Small intestine (tissue), 16 donors: ENCODE data around the gene NDEL1. TPM values are rescaled to one million over a fixed set of nuclear protein-coding genes. Genes with fewer than 3 reads are reported as not detected.

Source experiments
- DNase-seq, 2 donors: peaks; one replicate each; pipeline versions ENCODE4 v3.0.0 to v3.0.0-alpha.2; 2013
- FAIRE-seq: peaks from 2 replicates; lab custom pipeline; 2012; peaks lifted over from hg19 to GRCh38; lab: Jason Lieb, UNC
- H3K27ac ChIP-seq, 3 donors: one replicate each; pipeline ENCODE4 v1.5.1; 2013; ENCODE audit warnings: low read length in 2 of 3, mild to moderate bottlenecking in 2 of 3, control low read depth in 1 of 3, inconsistent platforms in 1 of 3, low read depth in 1 of 3, moderate library complexity in 1 of 3
- H3K27me3 ChIP-seq, 3 donors: one replicate each; pipeline ENCODE4 v1.6.1; 2013; ENCODE audit warnings: low read length in 3 of 3, inconsistent platforms in 1 of 3; ENCODE audit not compliant: control insufficient read depth in 3 of 3, insufficient read depth in 3 of 3
- H3K36me3 ChIP-seq, 3 donors: one replicate each; pipeline ENCODE4 v1.6.1; 2013; ENCODE audit warnings: low read length in 3 of 3, inconsistent platforms in 1 of 3, low read depth in 1 of 3, mild to moderate bottlenecking in 1 of 3, moderate library complexity in 1 of 3; ENCODE audit not compliant: control insufficient read depth in 3 of 3, insufficient read depth in 2 of 3
- H3K4me1 ChIP-seq, 3 donors: one replicate each; pipeline ENCODE4 v1.6.1; 2013; ENCODE audit warnings: low read length in 2 of 3, inconsistent platforms in 1 of 3, low read depth in 1 of 3, mild to moderate bottlenecking in 1 of 3, moderate library complexity in 1 of 3; ENCODE audit not compliant: control insufficient read depth in 3 of 3, insufficient read depth in 2 of 3
- H3K4me3 ChIP-seq, 3 donors: one replicate each; pipeline ENCODE4 v1.5.1; 2013; ENCODE audit warnings: low read length in 3 of 3, control low read depth in 1 of 3, inconsistent platforms in 1 of 3, low read depth in 1 of 3, mild to moderate bottlenecking in 1 of 3, moderate library complexity in 1 of 3
- H3K9me3 ChIP-seq, 2 donors: one replicate each; pipeline ENCODE4 v1.6.1; 2013; ENCODE audit warnings: low read depth in 1 of 2, low read length in 1 of 2; ENCODE audit not compliant: control insufficient read depth in 2 of 2, insufficient read depth in 1 of 2
- WGBS, 3 donors: extraction: QIAGEN DNeasy Blood & Tissue Kit; methylation state at CpG; one replicate each; pipeline ENCODE4 v1.1.7; 2013; 5-methylcytosine and 5-hydroxymethylcytosine counted together
- long read RNA-seq, 10 donors: transcript quantifications; one replicate each; lab custom pipeline, GENCODE V29; 2026
- polyA plus RNA-seq, 4 donors: library from polyadenylated mRNA; stranded (reverse) in 3 of 4; unstranded in 1 of 4; fragments of 200-250 nt in 3 of 4; fragments of 120-200 nt in 1 of 4; gene quantifications; one replicate each; pipeline versions ENCODE4 v1.2.1 to v1.2.3, GENCODE V29; 2013
- donor health status: healthy with polysubstance abuse.
- donor health status: control.
- donor health status: control.
- donor health status: Bipolar disorder and iron deficiency.
- donor health status: healthy.

The NDEL1 gene
- polyA plus RNA-seq, result 10 to 100 TPM; 24.7 to 33.0 (median 29.9) TPM
- long read RNA-seq, donor 1, result 0 reads
- long read RNA-seq, donor 2, transcript NDEL1-204 (1 exons, 3,927 nt), result major isoform, 7 of 9 reads
- long read RNA-seq, donor 2, partial matches to known transcripts, result 0 of 9 reads
- long read RNA-seq, donor 2, other reads (novel, unspliced or antisense), result 0 of 9 reads
- long read RNA-seq, donor 3, transcript NDEL1-204 (1 exons, 3,927 nt), result major isoform, 10 of 14 reads
- long read RNA-seq, donor 3, partial matches to known transcripts, result 0 of 14 reads
- long read RNA-seq, donor 3, other reads (novel, unspliced or antisense), result 0 of 14 reads
- long read RNA-seq, donor 4, result 0 reads
- long read RNA-seq, donor 5, partial matches to known transcripts, result 0 of 5 reads
- long read RNA-seq, donor 5, other reads (novel, unspliced or antisense), result 0 of 5 reads
- long read RNA-seq, donor 6, transcript NDEL1-204 (1 exons, 3,927 nt), result major isoform, 8 of 12 reads
- long read RNA-seq, donor 6, partial matches to known transcripts, result 0 of 12 reads
- long read RNA-seq, donor 6, other reads (novel, unspliced or antisense), result 0 of 12 reads
- long read RNA-seq, donor 7, transcript NDEL1-204 (1 exons, 3,927 nt), result major isoform, 11 of 95 reads
- long read RNA-seq, donor 7, partial matches to known transcripts, result 78 of 95 reads
- long read RNA-seq, donor 7, other reads (novel, unspliced or antisense), result 0 of 95 reads
- long read RNA-seq, donor 8, partial matches to known transcripts, result 0 of 4 reads
- long read RNA-seq, donor 8, other reads (novel, unspliced or antisense), result 0 of 4 reads
- long read RNA-seq, donor 9, partial matches to known transcripts, result 0 of 5 reads
- long read RNA-seq, donor 9, other reads (novel, unspliced or antisense), result 0 of 5 reads
- long read RNA-seq, donor 10, transcript NDEL1-201 (9 exons, 2,372 nt), result minor isoform, 6 of 27 reads
- long read RNA-seq, donor 10, transcript NDEL1-209 (3 exons, 552 nt), result minor isoform, 5 of 27 reads
- long read RNA-seq, donor 10, transcript NDEL1-204 (1 exons, 3,927 nt), result major isoform, 16 of 27 reads
- long read RNA-seq, donor 10, partial matches to known transcripts, result 0 of 27 reads
- long read RNA-seq, donor 10, other reads (novel, unspliced or antisense), result 0 of 27 reads

DNA sequence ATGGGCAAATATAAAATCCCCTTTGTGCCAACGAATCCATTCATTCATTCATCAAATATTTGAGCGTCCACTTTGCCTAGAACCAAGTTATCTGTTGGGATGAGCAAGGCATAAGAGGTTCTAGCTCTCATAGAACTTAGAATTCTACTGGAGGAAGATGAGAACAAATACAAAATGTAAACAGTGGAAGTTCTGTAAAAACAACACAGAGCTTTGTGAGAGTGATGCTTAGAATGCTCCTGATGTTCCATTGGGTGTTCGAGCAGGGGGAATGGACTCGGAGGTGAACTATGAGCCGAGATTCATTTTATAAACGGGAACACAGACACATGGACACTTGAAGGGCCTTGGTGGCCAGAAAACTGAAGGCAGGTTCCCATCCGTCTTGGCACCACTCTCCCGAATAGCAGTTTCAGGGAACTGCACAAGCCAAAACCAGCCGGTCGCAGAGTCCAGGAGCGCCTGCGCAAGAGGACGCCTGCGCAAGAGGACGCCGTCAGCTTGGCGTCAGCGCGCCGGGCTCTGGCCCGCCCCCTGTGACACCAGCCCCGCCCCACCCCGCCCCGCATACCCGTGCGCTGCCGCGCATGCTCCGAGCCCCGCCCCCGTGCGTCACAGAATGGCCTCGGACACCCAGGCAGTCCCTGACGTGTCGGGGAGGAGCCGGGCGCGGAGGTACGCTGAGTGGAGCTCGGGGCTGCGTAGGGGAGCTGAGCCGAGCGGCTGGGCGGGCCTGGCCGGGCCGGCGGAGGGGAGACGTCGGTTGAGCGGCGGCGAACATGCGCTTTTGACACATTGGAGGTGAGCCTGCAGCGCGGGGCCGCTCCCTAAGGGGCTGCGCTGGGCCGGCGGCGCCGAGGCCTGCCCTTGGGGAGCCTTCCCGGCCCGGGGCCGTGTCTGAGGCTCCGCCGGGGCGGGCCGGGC, at the start of gene NDEL1:
NDEL1 (plus strand) TSS at position 640 of the 924 bp plus-strand sequence. CDS start 8,388 bp downstream, outside the sequence.
- H3K27ac ChIP-seq, result peak within 1 kb of the TSS; percentile 98 to 99 (median 99)
- H3K27me3 ChIP-seq, result no peaks in the 10 kb centered on the region
- WGBS, 3 donors, result 3% methylated on average over 52 to 68 of the region's 68 CpGs
- H3K9me3 ChIP-seq, result no peaks in the 10 kb centered on the region
- peak within 1 kb of the TSS; percentile 81 to 94 (median 86) for H3K4me3 ChIP-seq
- peaks cover 0 to 4% (median 2%) of the 10 kb centered on the region in 3 donors for H3K4me1 ChIP-seq
- DNase-seq (peak; percentile 98 to 99), FAIRE-seq (no peak)
- peaks cover 0 to 10% (median 2%) of the 10 kb centered on the region in 3 donors for H3K36me3 ChIP-seq

DNA sequence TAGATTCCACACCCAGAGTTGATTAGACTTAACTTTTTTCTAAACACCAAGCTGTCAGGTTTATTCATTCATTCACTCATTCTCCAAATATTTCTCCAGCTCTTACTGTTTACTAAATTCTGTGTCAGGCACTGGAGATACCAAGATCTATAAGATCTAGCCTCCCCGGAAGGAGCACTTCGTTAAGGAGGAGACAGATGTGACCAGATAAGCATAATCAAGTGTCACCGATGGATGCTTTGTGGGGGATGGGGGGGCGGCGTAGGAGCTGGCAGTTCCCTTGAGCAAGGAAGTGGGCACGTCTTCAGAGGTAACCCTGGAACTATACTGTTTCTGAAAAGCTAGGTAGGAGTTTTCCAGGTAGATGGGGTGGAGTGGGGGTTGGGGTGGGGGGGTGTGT, 48.8 kb upstream of the NDEL1 start:
- no peak overlapping the region for H3K4me3 ChIP-seq
- H3K27me3 ChIP-seq, result peaks cover 0 to 4% (median 0%) of the 10 kb centered on the region in 3 donors
- DNase-seq, result no peak
- H3K4me1 ChIP-seq, result peaks cover 0 to 6% (median 0%) of the 10 kb centered on the region in 3 donors
- H3K36me3 ChIP-seq, result peaks cover 0 to under 1% (median 0%) of the 10 kb centered on the region in 3 donors
- 71 to 75% (median 71%) methylated on average over 6 of the region's 6 CpGs for WGBS, 3 donors
- FAIRE-seq, result no peak
- no peaks in the 10 kb centered on the region for H3K9me3 ChIP-seq
- no peak overlapping the region for H3K27ac ChIP-seq

DNA sequence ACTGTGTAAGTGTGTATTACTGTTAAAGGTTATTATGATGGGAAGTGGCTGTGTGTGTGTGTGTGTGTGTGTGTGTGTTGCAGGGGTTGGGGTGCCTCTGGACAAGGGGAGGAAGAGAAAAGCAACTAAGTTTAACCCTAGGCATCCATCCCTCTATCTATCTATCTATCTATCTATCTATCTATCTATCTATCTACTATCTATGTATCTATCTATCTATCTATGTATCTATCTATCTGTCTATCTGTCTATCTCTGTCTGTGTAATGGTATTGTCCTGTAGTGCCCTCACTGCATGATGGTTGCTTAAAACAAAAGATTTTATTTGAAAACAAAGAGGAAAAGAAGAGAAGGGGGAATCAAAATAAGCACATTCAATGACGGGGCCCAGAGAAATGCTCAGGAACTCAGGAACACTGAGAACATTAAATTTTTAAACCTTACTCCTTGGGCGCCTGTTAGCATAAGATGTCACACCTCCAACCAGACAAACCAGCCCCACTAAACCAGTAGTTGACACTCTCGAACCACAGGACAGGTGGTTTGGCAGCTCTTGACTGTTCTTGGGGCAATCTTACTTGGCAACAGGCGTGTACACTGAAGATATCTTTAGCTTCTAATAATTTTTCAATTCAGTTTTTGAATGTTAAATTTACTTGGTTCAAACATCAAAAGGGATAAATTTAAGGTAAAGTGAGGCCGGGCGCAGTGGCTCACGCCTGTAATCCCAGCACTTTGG, 47.6 kb upstream of the NDEL1 start:
- H3K27me3 ChIP-seq, result peaks cover 0 to 10% (median 0%) of the 10 kb centered on the region in 3 donors
- H3K27ac ChIP-seq, result no peak overlapping the region
- H3K9me3 ChIP-seq, result no peaks in the 10 kb centered on the region
- no peaks in the 10 kb centered on the region for H3K36me3 ChIP-seq
- H3K4me3 ChIP-seq, result no peak overlapping the region
- peaks cover 0 to 3% (median 0%) of the 10 kb centered on the region in 3 donors for H3K4me1 ChIP-seq
- 81 to 87% (median 81%) methylated on average over 7 of the region's 7 CpGs for WGBS, 3 donors
- FAIRE-seq (no peak), DNase-seq (no peak)

DNA sequence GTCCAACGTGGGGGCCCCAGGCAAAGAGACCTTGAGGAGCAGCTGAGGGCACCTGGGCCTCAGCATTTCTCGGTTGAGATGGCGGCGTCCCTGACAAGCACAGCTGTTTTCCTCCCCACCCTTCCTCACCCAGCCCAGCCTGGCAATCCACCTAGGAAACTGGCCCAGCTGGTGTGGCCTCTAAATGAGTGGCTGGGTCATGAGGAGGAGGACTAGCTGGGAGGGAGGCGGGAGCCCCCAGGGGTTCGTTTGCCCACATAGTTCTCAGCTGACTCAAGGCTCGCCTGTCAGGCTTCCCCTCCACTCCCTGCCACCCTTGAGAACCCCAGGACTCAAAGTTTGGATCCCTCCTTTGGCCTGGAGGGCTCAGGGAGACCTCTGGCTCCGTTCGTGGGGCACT, 44.0 kb upstream of the NDEL1 start:
- Histone ChIP-seq H3K27me3 (peaks cover 0 to 30% (median 5%) of the 10 kb centered on the region in 3 donors), H3K4me3 (no peak overlapping the region), H3K36me3 (no peaks in the 10 kb centered on the region), H3K9me3 (no peaks in the 10 kb centered on the region), H3K27ac (no peak overlapping the region), H3K4me1 (no peaks in the 10 kb centered on the region)
- DNase-seq, result no peak
- no peak for FAIRE-seq
- WGBS, 3 donors, result 15 to 34% (median 33%) methylated on average over 8 to 9 of the region's 9 CpGs

GRCh38 chr17:8392274-8392673, 43.4 kb upstream of the NDEL1 start:
- Histone ChIP-seq H3K27ac (no peak overlapping the region), H3K4me3 (no peak overlapping the region), H3K36me3 (no peaks in the 10 kb centered on the region), H3K4me1 (no peaks in the 10 kb centered on the region), H3K9me3 (no peaks in the 10 kb centered on the region), H3K27me3 (peaks cover 0 to 35% (median 5%) of the 10 kb centered on the region in 3 donors)
- WGBS, 3 donors, result 57 to 77% (median 71%) methylated on average over 14 to 18 of the region's 18 CpGs
- DNase-seq, result no peak
- no peak for FAIRE-seq

DNA sequence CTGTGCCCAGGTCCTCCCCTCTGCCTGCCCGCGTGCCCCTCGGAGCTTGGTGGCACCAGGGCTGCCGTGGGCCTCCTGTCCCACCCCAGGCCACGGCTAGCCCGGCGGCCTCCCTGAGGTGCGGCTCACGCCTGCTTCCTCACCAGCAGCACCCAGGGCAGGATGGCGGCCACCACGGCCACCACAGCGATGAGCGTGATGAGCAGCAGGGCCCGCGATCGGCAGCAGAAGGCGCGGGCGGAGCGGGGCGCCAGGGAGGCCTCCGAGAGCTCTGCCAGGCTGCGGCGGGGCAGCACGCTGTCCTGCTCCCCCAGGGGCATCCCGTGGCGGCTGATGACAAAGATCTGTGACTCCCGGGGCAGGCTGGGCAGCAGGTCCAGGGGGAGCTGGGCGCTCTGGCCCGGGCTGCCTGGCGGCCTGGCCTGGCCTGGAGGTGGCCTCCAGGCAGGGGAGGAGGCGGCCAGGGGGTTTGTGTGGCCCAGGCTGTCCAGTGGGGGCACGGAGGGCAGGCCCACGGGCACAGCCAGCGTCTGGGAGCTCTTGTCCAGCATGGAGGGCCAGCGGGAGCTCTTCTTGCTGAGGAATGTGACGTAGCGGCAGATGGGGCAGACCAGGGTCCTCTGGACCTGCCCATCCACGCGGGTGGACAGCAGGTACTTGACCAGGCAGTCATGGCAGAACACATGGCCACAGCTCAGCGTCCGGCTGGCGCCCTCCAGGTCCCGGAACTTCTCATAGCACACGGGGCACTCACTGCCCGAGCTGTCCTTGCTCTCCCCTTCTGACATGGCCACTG, 42.8 kb upstream of the NDEL1 start:
- H3K36me3 ChIP-seq, result no peaks in the 10 kb centered on the region
- FAIRE-seq (no peak), DNase-seq (no peak)
- H3K27me3 ChIP-seq, result peaks cover 0 to 35% (median 5%) of the 10 kb centered on the region in 3 donors
- 86 to 87% (median 87%) methylated on average over 35 to 46 of the region's 46 CpGs for WGBS, 3 donors
- no peaks in the 10 kb centered on the region for H3K4me1 ChIP-seq
- H3K27ac ChIP-seq, result no peak overlapping the region
- no peaks in the 10 kb centered on the region for H3K9me3 ChIP-seq
- no peak overlapping the region for H3K4me3 ChIP-seq
